NCI-H1092 (cell line): ENCODE measurements around the gene EGFL8.

Source experiments
- DNase-seq: peaks from one replicate; lab custom pipeline; 2025; lab: John Stamatoyannopoulos, UW

Gene EGFL8

DNA sequence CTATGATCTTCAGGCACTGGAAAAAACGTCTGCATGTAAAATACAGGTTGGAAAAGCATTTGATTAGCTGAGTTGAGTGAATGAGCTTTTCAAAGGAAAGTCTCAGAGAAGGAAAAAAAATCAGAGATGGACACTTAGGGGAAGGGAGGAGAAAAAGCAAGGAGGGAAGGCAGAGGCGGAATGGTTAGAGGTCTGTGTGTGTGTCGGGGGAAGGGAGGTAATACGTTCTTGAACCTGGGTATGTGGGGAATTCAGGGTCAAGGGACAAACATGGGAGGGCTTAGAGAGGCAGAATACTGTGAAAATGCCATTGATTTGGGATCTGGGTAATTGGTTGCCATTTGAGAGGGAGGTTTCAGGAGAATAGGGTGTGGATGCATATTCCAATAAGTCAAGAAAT is 17.7 kb upstream of the EGFL8 start:
- DNase-seq, result no peak

DNA sequence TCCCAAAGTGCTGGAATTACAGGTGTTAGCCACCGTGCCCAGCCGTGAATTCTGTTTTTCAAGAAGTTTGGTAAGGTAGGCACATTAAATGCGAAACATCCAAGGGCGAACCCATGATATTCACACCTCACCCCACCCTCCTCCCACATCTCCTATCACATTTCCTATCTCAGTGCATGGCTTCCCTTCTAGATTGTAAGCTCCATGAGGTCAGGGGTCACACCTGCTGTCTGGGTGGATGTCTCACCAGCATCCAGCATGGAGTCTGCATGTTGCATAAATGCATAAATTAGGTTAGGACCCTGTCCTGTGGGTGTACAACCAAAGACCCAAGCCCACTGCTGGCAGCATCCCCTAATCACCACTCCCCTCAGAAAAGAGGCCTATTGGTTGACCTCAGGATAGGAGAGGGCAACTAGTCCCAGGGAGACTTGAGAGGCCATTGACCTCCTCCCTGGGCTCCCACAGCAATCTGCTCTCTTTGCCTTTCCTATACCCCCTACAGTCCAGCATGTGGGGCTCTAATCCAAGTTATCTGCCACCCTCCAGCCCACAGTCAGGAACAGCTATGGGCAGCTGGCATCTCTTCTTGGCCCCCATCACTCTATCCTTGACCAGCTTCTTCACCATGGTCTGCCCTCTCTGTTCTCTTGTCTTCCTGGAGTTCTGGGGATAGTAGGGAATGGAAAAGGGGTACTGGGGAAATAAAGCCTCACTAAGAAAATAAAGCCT is 16.8 kb upstream of the EGFL8 start:
- no peak for DNase-seq

DNA sequence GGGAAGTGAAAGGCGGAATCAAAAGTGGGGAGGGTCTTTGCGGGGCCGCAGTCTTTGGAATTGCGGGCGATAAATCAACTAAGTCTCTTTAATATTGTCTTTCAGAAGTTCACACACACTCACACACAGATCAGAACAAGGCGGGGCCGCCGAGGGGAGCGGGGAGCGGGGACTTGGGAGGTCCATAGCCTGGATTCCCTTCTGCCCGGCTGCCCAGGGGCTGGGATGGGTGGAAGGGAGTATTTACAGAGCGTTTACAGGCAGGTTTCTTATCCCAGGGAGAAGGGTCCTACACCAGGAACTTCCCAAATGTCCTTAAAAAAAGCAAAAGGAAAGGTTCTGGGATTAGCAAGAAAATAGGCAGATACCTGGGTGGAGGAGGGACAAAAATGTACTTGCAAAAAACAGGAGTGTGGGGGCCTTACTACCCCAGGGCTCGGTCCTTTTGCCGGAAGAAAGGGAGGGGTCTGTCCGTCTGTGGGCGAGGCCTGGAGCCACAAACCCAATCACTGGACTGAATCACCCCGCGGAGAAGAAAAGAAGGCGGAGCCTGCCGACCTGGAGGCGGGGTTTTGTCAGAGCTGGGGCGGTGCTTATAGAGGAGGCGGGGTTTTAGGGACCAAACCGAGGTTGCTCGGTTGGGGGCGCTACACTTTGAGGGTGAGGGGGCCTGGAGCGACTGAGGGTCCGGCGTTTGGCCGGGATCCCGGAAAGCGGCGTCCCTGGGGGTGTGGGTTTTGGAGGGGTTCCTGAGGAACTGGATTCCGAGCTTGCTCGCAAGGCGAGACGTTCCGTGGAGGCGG is 15.9 kb upstream of the EGFL8 start:
- DNase-seq, result no peak

DNA sequence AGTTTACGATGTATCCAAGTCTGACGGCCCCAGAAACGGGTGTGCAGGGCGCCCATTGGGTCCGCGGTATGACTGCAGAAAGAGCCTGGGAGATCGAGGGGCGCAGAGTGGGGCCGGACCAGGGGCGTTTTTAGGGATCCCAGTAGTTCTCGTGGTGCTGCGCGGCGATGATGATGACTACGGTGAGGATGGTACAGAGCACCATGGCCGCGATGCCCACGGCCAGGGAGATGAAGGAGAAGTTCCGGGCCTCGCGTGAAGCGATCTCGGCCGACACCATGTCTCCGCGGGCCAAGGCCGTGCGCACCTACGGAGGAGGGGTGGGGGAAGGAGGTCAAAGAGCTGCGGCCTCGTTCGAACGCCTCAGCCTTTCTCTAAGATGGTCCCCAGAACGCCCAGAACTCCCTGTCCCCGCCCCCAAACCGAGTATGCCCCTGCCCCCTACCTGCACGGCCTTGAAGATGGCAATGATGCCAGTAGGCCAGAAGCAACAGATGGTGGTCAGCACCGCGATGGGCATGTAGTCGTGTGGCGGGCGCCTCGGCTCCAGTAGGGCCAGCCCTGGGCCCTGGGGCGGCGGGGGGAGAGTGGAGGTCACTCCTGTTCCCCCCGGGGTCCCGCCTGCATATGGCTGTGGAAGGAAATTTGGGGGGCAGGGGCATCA is 15.2 kb upstream of the EGFL8 start:
- no peak for DNase-seq

DNA sequence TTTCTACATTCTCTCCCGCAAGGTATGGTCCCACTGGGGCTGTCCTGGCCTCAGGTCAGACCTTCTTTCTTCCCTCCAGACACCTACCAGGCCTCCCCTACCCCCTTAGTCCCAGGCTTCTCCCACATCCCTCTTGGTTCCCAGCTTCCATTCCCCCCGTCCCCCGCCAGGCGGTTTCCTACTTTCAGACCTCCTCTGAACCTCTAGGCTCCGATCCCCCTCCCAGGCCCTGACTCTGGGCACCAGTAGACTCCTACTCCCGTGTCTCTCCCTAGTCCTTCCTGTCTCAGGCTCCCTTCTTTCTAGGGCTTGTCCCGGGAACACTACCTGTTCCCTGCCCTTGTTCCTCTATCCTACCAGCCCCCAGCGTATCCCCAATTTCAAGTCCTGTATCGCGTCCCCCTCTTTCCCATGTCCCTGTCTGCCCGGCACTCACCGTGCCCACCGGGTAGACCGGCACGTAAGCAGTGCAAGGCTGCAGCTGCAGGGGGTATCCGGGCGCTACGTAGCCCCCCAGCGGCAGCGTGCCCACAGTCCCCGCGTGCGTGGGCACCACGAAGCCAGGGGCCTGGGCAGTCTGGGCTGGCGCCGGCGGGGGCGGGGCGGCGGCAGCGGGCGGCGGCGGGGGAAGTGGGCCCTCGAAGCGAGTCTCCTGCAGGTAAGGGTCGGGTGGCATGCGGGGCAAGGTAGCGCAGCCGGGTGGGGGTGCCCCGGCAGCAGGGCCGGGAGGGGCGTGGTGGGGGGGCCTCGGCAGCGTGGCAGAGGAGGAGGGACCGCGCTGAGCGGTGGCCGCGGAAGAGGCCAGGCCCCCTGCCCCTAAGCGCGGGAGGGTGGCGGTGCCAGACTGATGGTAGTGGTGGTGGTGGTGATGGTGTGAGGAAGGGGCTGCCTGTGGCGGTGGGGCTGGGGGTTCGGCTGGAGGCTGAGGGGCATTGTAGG is 14.2 kb upstream of the EGFL8 start:
- DNase-seq, result no peak

DNA sequence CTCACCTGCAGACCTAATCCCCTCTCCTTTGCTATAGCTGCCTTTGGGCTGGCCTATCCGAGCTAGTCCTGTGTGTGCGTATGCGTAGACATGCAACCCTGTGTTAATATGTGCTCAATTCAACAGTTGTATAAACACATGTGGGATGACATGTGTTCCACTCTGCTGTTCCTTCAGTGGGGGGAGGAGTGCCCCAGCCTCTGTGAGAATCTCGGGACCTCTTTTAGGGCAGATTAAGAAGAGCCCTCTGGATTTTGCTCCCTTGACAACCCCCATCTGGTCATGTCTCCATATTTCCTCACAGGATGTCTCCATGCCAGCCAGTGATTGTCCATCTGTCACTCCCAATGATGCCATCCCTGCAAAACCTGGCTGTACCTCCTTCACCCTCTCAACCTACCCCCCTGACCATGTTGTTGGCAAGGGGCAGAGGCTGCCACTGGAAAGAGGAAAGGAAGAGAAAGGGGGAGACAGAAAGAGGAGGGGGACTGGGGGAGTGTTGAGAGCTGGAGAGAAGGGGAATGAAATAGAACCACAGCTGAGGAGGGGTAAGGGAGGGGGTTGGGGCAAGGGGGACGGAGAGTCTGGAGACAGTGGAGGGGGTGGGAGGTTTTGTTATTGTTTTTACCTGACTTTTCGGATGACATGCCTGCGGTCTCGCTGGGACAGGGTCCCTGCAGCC is 13.1 kb upstream of the EGFL8 start:
- no peak for DNase-seq

DNA sequence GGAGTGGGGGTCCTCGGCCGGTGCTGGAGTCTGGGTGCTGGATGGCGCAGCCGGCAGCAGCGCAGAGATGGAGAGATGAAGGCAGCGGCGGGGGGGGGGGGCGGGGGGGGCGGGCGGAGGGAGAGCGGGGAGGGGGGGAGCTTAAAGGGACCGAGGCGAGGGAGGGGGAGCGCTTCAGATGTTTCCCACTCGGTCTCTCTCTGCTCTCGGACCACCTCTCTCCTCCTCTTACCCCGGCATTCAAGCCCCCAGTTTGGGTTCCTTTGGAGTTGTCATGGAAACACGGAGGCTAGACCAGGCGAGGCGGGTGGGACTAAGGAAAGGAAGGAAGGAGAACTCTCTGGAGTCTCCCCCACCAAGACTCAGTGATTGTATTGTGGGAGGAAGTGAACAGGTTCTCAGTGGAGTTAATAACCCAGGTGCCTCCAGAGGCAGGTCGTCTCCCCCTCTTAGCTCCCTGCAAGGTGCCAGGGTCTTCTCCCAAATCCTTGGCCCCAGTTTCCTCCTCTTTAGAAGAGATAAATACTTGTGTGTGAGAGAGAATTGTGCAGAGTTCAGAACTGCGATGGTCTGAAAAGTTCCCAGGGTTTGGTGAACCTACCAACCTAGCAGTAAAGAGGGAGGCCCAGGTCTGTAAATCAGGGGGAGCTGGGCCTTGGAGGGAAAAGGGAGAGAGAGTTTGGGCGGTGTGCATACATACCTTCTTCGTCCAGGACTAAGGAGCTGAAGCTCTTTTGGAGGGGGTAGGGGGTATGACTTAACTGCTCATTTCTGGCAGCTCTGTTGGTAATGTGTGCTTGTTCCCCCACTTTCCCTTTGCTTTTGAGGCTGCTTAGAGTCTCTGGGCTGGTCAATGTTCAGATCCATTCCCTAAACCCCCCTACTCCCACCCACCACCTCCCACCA is 12.3 kb upstream of the EGFL8 start, which contains the start of gene PRRT1:
TSS of gene PRRT1 (minus strand) at position 77 of the 906 bp plus-strand sequence. CDS start 112 bp downstream, outside the sequence.
- no peak for DNase-seq

DNA sequence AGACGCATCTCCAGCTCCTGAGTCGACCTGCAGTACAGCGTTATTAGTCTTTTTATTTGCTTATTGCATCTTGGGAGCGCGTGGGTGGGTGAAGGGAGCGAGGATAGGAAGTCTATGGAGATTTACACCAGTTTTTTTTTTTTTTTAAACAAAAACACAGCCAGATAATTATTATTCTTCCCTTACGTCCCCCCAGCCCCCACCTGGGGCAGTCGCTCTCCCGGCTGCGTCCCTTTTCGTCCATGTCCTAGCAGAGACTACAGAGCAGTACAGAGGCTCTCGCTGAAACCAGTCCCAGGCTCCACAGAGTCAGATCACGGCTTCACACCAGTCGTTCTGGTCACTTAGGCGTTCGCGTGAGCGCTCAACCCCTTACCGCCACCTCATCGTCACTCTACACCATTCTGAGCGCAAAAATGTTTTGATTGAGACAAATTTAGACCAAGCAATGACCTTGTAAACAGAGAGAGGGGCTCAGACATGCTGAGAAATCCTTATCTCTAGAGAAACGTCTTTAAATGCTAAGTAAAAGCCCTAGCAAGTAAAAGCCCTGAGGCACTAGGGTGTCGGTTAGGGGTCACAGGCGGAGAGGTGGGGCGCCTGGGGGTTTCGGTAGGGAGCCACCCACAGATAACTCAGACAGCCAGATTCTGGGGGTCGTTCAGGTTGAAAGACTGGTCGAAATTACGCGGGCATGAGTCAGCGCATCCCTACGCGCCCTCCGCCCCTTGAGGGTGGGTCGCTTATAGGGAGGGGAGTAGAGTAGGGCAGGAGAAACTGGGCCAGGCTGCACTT is 11.4 kb upstream of the EGFL8 start:
- DNase-seq, result no peak

DNA sequence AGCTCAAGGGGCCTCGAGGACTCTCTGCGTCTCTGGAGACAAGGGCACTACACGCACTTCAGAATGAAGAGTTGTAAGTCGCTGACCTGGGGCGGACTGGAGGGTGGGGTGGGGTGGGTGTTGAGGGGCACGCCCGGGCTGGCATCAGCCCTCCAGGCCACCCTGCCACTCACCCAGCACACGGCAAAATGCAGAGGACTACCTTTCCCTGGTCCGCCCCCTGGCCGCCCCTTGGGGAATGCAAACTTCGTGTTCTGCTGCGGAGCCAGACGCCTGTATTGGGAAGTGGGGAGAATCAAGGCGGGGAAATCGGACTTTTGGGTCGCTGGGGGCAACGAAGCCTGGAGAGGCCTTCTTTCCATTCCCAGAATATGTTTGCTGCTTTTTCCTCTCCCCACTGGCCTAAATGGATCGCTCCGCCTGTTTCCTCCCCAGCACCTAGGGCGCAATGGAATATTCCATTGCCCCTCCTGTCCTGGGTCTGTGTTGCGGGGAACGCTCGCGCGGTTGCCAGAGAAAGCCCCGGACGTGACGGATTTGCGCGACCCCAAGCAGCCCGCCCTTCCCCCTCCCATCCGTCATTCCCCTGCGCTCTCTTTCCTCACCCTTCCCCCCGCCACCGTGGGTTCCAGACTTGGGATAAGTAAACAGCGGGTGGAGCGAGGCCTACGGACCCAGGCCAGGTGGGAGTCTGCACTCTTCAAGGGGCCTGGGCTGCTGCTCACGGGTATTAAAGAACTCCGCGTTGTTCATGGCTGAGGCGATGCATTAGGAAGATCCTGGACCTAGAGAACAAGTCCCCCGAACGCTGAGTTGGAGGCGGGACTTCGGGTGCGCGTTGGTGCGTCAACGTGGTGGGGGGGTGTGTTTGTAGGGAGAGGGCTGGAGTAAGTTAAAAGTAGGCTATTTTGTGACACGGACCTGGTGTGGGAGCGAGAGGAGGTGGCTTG is 10.6 kb upstream of the EGFL8 start, which contains the start of gene PPT2:
TSS of gene PPT2 (plus strand) at position 578 of the 950 bp plus-strand sequence. CDS start 454 bp downstream, outside the sequence.
- DNase-seq, result peak; percentile 43

DNA sequence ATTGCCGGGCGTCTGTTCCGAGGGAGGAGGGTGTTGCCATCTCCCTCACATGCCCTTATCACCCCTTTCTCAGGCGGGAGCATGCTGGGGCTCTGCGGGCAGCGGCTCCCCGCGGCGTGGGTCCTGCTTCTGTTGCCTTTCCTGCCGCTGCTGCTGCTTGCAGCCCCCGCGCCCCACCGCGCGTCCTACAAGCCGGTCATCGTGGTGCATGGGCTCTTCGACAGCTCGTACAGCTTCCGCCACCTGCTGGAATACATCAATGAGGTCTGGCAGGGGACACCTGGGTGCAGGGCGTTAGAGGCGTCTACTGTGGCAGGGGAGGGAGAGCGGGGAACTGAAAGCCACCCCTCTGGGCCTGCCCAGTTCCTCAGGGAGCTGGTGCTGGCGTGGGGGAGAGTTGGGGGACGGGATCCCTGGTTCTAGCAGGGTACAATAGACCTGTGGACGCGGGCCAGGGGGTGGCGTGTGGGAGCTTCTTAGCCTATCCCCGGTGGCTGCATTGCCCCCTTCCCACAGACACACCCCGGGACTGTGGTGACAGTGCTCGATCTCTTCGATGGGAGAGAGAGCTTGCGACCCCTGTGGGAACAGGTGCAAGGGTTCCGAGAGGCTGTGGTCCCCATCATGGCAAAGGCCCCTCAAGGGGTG is 9.8 kb upstream of the EGFL8 start:
- peak; percentile 35 for DNase-seq

DNA sequence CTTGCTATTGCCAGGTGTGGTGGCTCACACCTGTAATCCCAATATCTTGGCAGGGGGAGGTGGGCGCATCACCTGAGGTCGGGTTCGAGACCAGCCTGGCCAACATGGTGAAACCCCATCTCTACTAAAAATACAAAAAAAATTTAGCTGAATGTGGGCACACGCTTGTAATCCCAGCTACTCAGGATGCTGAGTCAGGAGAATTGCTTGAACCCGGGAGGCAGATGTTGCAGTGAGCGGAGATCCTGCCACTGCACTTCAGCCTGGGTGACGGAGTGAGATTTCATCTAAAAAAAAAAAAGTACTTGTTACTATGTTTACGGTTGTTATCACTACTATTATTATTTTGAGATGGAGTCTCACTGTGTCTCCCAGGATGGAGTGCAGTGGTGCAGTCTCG is 7.5 kb upstream of the EGFL8 start:
- no peak for DNase-seq

DNA sequence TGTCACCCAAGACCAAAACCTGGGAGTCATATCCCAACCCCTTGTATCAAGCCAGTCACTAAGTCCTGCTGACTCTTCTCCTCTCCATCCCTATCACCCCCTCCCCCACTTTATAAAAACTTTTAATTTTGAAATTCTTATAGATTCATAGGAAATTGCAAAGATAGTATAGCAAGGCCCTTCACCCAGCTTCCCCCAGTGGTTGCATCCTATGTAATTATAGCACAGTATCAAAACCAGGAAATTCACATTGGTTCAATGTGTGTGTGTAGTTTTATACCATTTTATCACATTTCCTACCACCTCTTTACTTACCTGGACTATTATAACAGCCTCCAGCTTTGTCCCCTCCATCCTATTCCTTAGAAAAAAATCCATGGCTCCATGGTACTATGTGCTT is 6.3 kb upstream of the EGFL8 start:
- DNase-seq, result no peak

DNA sequence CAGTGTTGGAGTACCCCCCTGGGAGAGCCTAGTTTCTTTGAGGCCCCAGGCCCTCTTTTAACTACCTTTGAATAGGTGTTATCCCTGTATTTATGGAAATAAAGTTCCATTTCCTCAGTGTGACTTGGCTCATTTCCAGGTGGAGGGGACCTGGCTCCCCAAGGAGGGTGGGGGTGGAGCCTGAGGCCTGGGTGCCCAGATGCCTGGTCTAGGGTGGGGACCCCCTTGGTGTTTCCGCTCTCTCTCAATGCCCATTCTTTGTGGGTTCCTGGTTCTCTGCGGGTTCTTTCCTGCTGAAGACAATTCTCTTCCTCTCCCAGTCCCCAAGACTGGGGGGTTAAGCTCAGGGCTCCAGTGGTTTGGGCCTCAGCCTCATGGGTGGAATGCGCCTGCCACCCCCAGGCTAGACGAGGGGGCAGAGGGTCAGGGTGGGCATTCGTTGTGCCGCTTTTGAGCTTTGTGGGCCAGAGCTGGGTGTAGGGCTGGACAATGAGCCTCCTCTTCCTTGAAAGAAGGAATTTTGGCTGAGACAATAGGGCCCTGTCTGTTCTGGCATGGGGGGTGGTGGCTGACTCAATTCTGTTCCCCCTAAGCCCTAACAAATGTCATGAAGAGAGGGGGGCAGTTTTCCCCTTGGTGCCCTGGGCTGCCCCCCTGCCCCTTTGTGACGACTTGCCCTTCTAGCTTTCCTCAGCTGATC is 686 bp upstream of the EGFL8 start:
- DNase-seq, result no peak

DNA sequence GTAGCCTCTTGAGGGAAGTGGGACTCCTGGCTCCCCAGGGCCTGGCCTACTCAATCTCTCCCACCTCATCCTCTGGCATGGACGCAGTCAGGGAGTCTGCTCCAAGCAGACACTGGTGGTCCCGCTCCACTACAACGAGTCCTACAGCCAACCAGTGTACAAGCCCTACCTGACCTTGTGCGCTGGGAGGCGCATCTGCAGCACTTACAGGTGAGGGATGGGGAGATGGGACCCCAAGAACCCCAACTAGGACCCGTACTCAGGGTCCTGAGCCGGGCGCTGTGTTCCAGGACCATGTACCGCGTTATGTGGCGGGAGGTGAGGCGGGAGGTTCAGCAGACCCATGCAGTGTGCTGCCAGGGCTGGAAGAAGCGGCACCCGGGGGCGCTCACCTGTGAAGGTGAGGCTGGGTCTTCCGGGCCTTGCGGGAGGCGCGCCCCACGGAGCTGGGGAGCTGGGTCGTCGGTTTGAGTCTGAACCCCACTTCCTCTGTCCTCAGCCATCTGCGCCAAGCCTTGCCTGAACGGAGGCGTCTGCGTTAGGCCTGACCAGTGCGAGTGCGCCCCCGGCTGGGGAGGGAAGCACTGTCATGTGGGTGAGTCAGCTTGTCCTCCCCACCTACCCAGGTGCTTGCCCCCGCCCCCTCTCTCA is 2.1 kb downstream of the EGFL8 start:
- no peak for DNase-seq

DNA sequence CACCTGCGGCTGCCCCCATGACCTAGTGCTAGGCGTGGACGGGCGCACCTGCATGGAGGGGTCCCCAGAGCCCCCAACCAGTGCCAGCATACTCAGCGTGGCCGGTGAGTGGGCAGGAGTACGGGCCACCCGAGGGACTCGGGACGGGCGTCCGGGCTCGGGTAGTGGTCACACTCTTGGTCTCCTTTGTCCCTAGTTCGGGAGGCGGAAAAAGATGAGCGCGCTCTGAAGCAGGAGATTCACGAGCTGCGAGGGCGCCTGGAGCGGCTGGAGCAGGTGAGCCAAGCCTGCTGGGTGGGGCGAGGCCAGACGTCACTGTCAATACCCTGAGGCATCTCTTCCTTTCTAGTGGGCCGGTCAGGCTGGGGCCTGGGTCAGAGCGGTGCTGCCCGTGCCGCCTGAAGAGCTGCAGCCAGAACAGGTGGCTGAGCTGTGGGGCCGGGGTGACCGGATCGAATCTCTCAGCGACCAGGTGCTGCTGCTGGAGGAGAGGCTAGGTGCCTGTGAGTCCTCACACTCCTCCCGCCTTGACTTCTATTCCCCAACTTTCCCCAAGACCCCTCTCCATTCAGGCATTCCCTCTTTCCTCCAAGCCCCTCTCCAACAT is 2.9 kb downstream of the EGFL8 start:
- no peak for DNase-seq

DNA sequence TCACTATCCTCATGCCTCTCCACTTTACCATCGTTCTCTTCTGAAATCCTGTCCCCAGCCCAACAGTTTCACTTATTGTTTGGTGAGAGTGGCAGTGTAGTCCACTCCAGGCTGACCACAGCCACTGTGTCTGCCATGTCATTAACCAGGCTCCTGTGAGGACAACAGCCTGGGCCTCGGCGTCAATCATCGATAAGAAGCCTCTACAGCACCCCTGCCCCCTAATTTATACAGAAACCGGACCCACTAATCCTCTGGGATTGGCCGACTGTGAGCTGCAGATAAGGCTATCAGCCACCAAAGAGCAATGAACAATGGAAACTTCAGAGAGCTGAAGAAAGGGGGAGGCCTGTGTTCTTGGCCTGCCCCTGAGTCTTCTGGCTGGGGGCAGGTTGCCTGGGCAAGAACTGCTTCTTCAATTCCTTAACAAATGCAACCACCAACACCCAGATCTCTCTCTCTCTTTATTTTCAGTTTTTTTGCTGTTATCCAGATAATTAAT is 3.4 kb downstream of the EGFL8 start:
- DNase-seq, result no peak
